C4-2B (cell line): ENCODE measurements around the gene ATG9A.

Source experiments
- ZFX ChIP-seq: fragments of 450-650 bp; IDR thresholded peaks from 2 replicates; pipeline ENCODE4 v1.6.1; 2017
- TF ChIP-seq, protein P1 (sequence below): fragments of 450-650 bp; conservative IDR thresholded peaks from 2 replicates; pipeline ENCODE4 v1.5.1; 2017; ENCODE audit warnings: mild to moderate bottlenecking

DNA sequence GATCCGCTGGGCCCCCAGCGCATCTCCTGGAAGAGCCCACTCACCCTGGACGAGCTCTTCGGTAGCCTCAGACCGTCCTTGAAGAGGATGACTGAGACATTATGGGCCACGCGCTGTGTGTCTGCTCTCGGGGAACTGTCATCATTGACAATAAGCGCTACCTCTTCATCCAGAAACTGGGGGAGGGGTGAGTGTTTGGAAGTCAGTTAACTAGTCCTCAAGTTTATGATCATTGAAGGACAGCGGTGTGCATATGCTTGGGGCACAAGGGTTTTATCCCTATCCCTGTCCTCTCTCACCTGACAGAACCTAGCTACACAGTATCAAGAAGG, 16.4 kb upstream of the ATG9A start:
- TF ChIP-seq, protein P1, sequence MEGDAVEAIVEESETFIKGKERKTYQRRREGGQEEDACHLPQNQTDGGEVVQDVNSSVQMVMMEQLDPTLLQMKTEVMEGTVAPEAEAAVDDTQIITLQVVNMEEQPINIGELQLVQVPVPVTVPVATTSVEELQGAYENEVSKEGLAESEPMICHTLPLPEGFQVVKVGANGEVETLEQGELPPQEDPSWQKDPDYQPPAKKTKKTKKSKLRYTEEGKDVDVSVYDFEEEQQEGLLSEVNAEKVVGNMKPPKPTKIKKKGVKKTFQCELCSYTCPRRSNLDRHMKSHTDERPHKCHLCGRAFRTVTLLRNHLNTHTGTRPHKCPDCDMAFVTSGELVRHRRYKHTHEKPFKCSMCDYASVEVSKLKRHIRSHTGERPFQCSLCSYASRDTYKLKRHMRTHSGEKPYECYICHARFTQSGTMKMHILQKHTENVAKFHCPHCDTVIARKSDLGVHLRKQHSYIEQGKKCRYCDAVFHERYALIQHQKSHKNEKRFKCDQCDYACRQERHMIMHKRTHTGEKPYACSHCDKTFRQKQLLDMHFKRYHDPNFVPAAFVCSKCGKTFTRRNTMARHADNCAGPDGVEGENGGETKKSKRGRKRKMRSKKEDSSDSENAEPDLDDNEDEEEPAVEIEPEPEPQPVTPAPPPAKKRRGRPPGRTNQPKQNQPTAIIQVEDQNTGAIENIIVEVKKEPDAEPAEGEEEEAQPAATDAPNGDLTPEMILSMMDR: no peak
- no peak for TF ChIP-seq ZFX
